ENCODE measurements around the gene VIT.
"Not testable (repeated sequence)": the region's sequence is repeated elsewhere in the genome, so short reads cannot be mapped to it uniquely, and the experiment has no call there.

VIT gene

GRCh38 chr2:36807223-36807886 is 110.8 kb downstream of the VIT start:
- DNase-seq (ENCODE audit: low spot score), result no peak

- DNase-seq (ENCODE audit: low spot score), result no peak
Measured at GRCh38 chr2:36808386-36809068, 112.0 kb downstream of the VIT start.

GRCh38 chr2:36809069-36809445 is 112.5 kb downstream of the VIT start:
- DNase-seq (ENCODE audit: low spot score), result no peak

GRCh38 chr2:36811071-36811470 is 114.6 kb downstream of the VIT start:
- DNase-seq (ENCODE audit: low spot score), result no peak

GRCh38 chr2:36812196-36812595 is 115.7 kb downstream of the VIT start:
- DNase-seq (ENCODE audit: low spot score), result no peak

GRCh38 chr2:36818542-36818941 is 122.0 kb downstream of the VIT start:
- no peak for DNase-seq (ENCODE audit: low spot score)

- DNase-seq (ENCODE audit: low spot score), result no peak
Measured at GRCh38 chr2:36819095-36819711, 122.7 kb downstream of the VIT start.

- DNase-seq (ENCODE audit: low spot score), result no peak
Measured at GRCh38 chr2:36820942-36821605, 124.6 kb downstream of the VIT start.

- no peak for DNase-seq (ENCODE audit: low spot score)
Measured at GRCh38 chr2:36823862-36824261, 127.4 kb downstream of the VIT start.

GRCh38 chr2:36824273-36824672 is 127.8 kb downstream of the VIT start:
- no peak for DNase-seq (ENCODE audit: low spot score)

- not testable (repeated sequence) for DNase-seq (ENCODE audit: low spot score)
Measured at GRCh38 chr2:36824683-36825082, 128.2 kb downstream of the VIT start.

GRCh38 chr2:36831185-36831584 is 134.7 kb downstream of the VIT start:
- no peak for DNase-seq (ENCODE audit: low spot score)

GRCh38 chr2:36834203-36834602 is 137.7 kb downstream of the VIT start:
- no peak for DNase-seq (ENCODE audit: low spot score)

- DNase-seq (ENCODE audit: low spot score), result no peak
Measured at GRCh38 chr2:36834731-36835524, 138.4 kb downstream of the VIT start.

- DNase-seq (ENCODE audit: low spot score), result no peak
Measured at GRCh38 chr2:36839976-36840617, 143.6 kb downstream of the VIT start.

- no peak for DNase-seq (ENCODE audit: low spot score)
Measured at GRCh38 chr2:36843838-36844237, 147.3 kb downstream of the VIT start.

GRCh38 chr2:36849265-36849664 is 152.8 kb downstream of the VIT start:
- no peak for DNase-seq (ENCODE audit: low spot score)

GRCh38 chr2:36854241-36854640 is 157.7 kb downstream of the VIT start:
- DNase-seq (ENCODE audit: low spot score), result no peak

GRCh38 chr2:36855429-36855828 is 158.9 kb downstream of the VIT start:
- no peak for DNase-seq (ENCODE audit: low spot score)

- no peak for DNase-seq (ENCODE audit: low spot score)
Measured at GRCh38 chr2:36857713-36858112, 161.2 kb downstream of the VIT start.

- DNase-seq (ENCODE audit: low spot score), result no peak
Measured at GRCh38 chr2:36858551-36859365, 162.3 kb downstream of the VIT start.
